Measurements from ENCODE around the gene APOBEC2.

APOBEC2 gene

GRCh38 chr6:41038205-41038604, 14.8 kb upstream of the APOBEC2 start:
- no peak for DNase-seq

- peak; percentile 85 for DNase-seq
These were observed 13.7 kb upstream of the APOBEC2 start, which contains the start of gene UNC5CL for GRCh38 chr6:41039060-41039998. Gene UNC5CL, minus strand, starts transcription at chr6:41039221. Its CDS starts 4,147 bp downstream, at chr6:41035074.

- DNase-seq, result peak; percentile 72
These were observed 12.7 kb upstream of the APOBEC2 start for GRCh38 chr6:41040101-41040939.

- peak; percentile 71 for DNase-seq
These were observed 12.0 kb upstream of the APOBEC2 start for GRCh38 chr6:41040940-41041536.

GRCh38 chr6:41042226-41043055, 10.6 kb upstream of the APOBEC2 start, which contains the start of gene TSPO2:
Gene TSPO2, plus strand, starts transcription at chr6:41042467. Its CDS starts 519 bp downstream, at chr6:41042986.
- peak; percentile 89 for DNase-seq

GRCh38 chr6:41043151-41043550, 9.9 kb upstream of the APOBEC2 start:
- no peak for DNase-seq

- no peak for DNase-seq
These were observed 7.3 kb upstream of the APOBEC2 start for GRCh38 chr6:41045664-41046063.

- DNase-seq, result no peak
These were observed 6.9 kb upstream of the APOBEC2 start for GRCh38 chr6:41046084-41046483.

- no peak for DNase-seq
These were observed 5.7 kb upstream of the APOBEC2 start for GRCh38 chr6:41047306-41047705.

- DNase-seq, result no peak
These were observed 5.0 kb upstream of the APOBEC2 start for GRCh38 chr6:41047745-41048732.

GRCh38 chr6:41049521-41049920, 3.5 kb upstream of the APOBEC2 start:
- DNase-seq, result no peak

GRCh38 chr6:41049955-41050354, 3.0 kb upstream of the APOBEC2 start:
- DNase-seq, result no peak

- DNase-seq, result peak; percentile 61
These were observed 2.5 kb upstream of the APOBEC2 start for GRCh38 chr6:41050536-41050935.

GRCh38 chr6:41051873-41052272, 1.1 kb upstream of the APOBEC2 start:
- peak; percentile 57 for DNase-seq

GRCh38 chr6:41054511-41054910, 1.5 kb downstream of the APOBEC2 start:
- DNase-seq, result no peak

- no peak for DNase-seq
These were observed 2.1 kb downstream of the APOBEC2 start for GRCh38 chr6:41055149-41055548.

- no peak for DNase-seq
These were observed 3.9 kb downstream of the APOBEC2 start for GRCh38 chr6:41056768-41057490.

- DNase-seq, result no peak
These were observed 5.8 kb downstream of the APOBEC2 start for GRCh38 chr6:41058783-41059181.

- DNase-seq, result no peak
These were observed 6.6 kb downstream of the APOBEC2 start for GRCh38 chr6:41059556-41059955.

- no peak for DNase-seq
These were observed 8.3 kb downstream of the APOBEC2 start for GRCh38 chr6:41061196-41061726.
